ENCODE data around the gene CTSZ. TPM values are rescaled to one million over a fixed set of nuclear protein-coding genes. Genes with fewer than 3 reads are reported as not detected.
"Not testable (repeated sequence)": the region's sequence is repeated elsewhere in the genome, so short reads cannot be mapped to it uniquely, and the experiment has no call there.

Gene CTSZ
- total RNA-seq, 4 donors from 2014 or later = 68.7 to 160 (median 109) TPM

- Histone ChIP-seq H3K9me3 (no peaks in the 10 kb centered on the region), H3K4me1 (peaks cover 0 to 8% of the 10 kb centered on the region in 2 donors), H3K4me3 (no peak overlapping the region), H3K36me3 (no peaks in the 10 kb centered on the region), H3K27me3 (no peaks in the 10 kb centered on the region), H3K27ac (no peak overlapping the region)
- intact Hi-C loops (cut with DNase I; ENCODE audit: low total_unique reads) = loop anchor here (10.0 kb wide), 1 partner anchor 90 kb away; no protein-coding TSS in a partner anchor
- no peak for DNase-seq
- TF ChIP-seq CTCF (IDR thresholded peaks at IDR 0.05) (no peak), POLR2A (IDR thresholded peaks at IDR 0.05) (no peak)
Observed at GRCh38 chr20:58984691-58985090, 22.4 kb downstream of the CTSZ start.

DNA sequence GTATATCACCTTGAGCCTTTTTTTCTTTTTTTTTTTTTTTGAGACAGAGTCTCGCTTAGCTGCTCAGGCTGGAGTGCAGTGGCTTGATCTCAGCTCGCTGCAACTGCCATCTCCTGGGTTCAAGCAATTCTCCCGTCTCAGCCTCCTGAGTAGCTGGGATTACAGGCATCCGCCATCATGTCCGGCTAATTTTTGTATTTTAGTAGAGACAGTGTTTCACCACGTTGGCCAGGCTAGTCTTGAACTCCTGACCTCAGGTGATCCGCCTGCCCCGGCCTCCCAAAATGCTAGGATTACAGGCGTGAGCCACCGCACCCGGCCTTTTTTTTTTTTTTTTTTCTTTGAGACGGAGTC, 24.0 kb downstream of the CTSZ start:
- H3K4me1 ChIP-seq, H3K27me3 ChIP-seq, H3K4me3 ChIP-seq, H3K9me3 ChIP-seq, H3K36me3 ChIP-seq, H3K27ac ChIP-seq, DNase-seq: not testable (repeated sequence)
- intact Hi-C loops (cut with DNase I; ENCODE audit: low total_unique reads) = loop anchor here (10.0 kb wide), 1 partner anchor 88 kb away; no protein-coding TSS in a partner anchor

GRCh38 chr20:58982406-58983114, 24.5 kb downstream of the CTSZ start:
- H3K27me3 ChIP-seq = no peaks in the 10 kb centered on the region
- intact Hi-C loops (cut with DNase I; ENCODE audit: low total_unique reads) = loop anchor here (10.0 kb wide), 1 partner anchor 88 kb away; no protein-coding TSS in a partner anchor
- H3K27ac ChIP-seq = peak overlapping the region in 1 of 2 donors; percentile 89
- no peak for DNase-seq
- H3K4me3 ChIP-seq = peak overlapping the region in 1 of 2 donors; percentile 68
- no peaks in the 10 kb centered on the region for H3K9me3 ChIP-seq
- H3K4me1 ChIP-seq = peaks cover 0 to 8% of the 10 kb centered on the region in 2 donors
- no peaks in the 10 kb centered on the region for H3K36me3 ChIP-seq
- TF ChIP-seq POLR2A (IDR thresholded peaks at IDR 0.05) (no peak), CTCF (IDR thresholded peaks at IDR 0.05) (no peak)

DNA sequence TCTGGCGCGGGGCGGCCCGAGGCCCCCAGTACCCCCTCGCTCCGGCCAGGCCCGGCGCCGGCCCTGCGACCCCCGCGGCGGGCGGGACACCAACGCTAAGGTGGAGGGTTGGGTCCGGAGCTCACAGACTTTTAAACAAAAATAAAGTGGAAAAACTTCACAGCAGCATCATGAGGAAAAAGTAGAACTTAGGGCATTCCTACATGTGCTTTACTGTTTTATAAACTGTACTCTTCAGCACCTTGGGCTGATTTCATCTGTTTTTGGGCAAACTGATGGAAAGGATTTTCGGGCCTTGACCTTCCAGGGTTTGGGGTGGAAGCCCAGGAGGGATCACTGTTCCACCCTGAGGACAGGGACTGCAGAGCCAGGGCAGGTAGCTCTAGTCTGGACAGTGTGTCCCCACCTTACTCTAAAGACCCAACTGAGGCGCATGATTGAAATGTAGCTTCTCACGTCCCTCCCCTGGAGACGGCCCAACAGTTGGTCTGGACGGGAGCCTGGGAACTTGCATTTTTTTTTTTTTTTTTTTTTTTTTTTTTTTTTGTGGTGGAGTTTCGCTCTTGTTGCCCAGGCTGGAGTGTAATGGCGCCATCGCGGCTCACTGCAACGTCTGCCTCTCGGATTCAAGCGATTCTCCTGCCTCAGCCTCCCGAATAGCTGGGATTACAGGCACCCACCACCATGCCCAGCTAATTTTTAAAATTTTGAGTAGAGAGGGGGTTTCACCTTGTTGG, 25.3 kb downstream of the CTSZ start:
- intact Hi-C loops (cut with DNase I; ENCODE audit: low total_unique reads) = loop anchor here (10.0 kb wide), 1 partner anchor 87 kb away; no protein-coding TSS in a partner anchor
- Histone ChIP-seq H3K36me3 (no peaks in the 10 kb centered on the region), H3K4me3 (peak overlapping the region; percentile 68 to 79), H3K27me3 (no peaks in the 10 kb centered on the region), H3K27ac (peak overlapping the region; percentile 89 to 93), H3K4me1 (peaks cover 0 to 8% of the 10 kb centered on the region in 2 donors), H3K9me3 (no peaks in the 10 kb centered on the region)
- TF ChIP-seq CTCF (IDR thresholded peaks at IDR 0.05) (no peak), POLR2A (IDR thresholded peaks at IDR 0.05) (no peak)
- no peak for DNase-seq

- H3K36me3 ChIP-seq = no peaks in the 10 kb centered on the region
- no peaks in the 10 kb centered on the region for H3K27me3 ChIP-seq
- peak; percentile 83 to 92 for DNase-seq
- H3K9me3 ChIP-seq = no peaks in the 10 kb centered on the region
- intact Hi-C loops (cut with DNase I; ENCODE audit: low total_unique reads) = loop anchor here (10.0 kb wide), 1 partner anchor 86 kb away; no protein-coding TSS in a partner anchor
- H3K4me1 ChIP-seq = peaks cover 0 to 8% of the 10 kb centered on the region in 2 donors
- TF ChIP-seq CTCF (IDR thresholded peaks at IDR 0.05) (peak in 1 of 4 experiments; percentile 19), POLR2A (IDR thresholded peaks at IDR 0.05) (peak; percentile 70 to 82)
- H3K4me3 ChIP-seq = peak within 1 kb of the TSS; percentile 68 to 79
- H3K27ac ChIP-seq = peak within 1 kb of the TSS; percentile 89 to 93
Observed at GRCh38 chr20:58980711-58981627, 26.1 kb downstream of the CTSZ start, which contains the start of gene NELFCD. TSS of gene NELFCD (plus strand) at chr20:58981256. CDS start at chr20:58981310, 54 bp downstream.

All from uterus (tissue), 4 donors.